SW480 (cell line): ENCODE data around the gene PPP1R12C.

ENCODE experiments used
- DNase-seq: peaks from one replicate; pipeline ENCODE4 v3.0.0-alpha.2; 2016; ENCODE audit warnings: low spot score

Gene PPP1R12C

DNA sequence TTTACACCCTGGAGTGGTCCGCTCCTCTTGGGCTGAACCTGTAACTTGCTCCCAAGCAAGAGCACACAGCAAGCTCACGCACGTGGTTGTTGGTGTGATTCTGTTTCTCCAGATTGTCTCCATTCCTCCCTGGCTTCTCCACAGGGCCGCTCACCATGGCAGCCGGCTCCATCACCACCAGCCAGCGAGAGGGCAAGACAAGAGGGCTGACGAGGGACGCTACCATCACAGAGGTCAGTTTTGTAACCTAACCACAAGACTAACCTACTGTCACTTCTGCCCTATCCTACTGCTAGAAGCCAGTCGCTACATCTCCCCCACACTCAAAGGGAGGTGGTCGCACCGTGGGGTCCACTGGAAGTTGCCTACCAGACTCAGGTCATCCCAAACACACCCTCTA is 74.7 kb downstream of the PPP1R12C start:
- no peak for DNase-seq

DNA sequence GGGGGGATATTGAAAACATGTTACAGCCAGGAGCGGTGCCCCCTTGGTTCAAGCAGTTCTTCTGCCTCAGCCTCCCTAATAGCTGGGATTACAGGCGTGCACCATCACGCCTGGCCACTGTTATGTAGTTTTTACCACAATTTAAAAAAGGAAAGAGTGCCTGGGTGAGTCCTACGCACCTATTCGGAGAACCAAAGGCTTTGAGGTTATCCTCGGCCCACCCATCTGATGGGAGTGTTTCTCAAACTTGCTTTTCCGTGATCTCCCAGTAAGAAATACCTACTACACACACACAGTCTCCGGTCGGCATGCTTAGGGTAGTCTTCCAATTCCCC is 75.1 kb downstream of the PPP1R12C start:
- DNase-seq, result no peak

- DNase-seq, result no peak
These were observed 75.7 kb downstream of the PPP1R12C start for GRCh38 chr19:55041627-55042343.

GRCh38 chr19:55041244-55041626 is 76.2 kb downstream of the PPP1R12C start:
- DNase-seq, result no peak
